Measurements from ENCODE around the gene CD1B. TPM values are rescaled to one million over a fixed set of nuclear protein-coding genes. Genes with fewer than 3 reads are reported as not detected.

CD1B gene
- total and polyA plus RNA-seq, 2 experiments from 2014 or later: not detected

DNA sequence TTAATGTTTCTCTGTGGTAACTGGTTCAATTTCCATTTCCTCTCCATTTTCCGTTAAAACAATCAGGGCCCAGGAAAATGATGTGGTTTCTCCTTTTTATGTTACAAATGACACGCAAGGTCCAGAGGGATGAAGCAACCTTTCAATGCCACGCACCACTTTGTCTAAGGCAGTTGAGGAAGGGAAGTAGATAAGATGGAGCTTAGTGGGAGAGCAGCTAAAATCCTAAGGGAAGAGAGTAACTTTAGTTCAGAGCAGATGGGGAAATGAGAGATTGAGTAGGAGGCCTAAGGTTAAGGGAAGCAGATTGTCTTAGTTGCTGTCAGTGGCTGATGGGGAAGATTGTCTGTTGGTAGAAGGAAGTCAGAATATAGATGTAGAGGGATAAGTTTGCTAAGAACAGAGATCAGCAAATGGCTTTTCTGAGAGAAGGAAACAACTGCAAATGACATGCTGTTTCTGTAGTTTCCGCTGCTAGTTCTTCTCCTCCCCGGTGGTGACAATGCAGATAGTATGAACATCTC, 40.9 kb downstream of the CD1B start:
- Histone ChIP-seq H3K27me3 (no peaks in the 10 kb centered on the region), H3K4me3 (no peak overlapping the region), H3K4me1 (ENCODE audit: low read depth) (no peaks in the 10 kb centered on the region), H3K36me3 (no peaks in the 10 kb centered on the region), H3K9me3 (ENCODE audit: low read depth) (no peaks in the 10 kb centered on the region), H3K27ac (no peak overlapping the region)
- DNase-seq (ENCODE audit: low read depth in 1 of 2, low spot score in 1 of 2): no peak
- no peak for TF ChIP-seq CTCF (IDR thresholded peaks at IDR 0.05; ENCODE audit: low read depth, low read length)

GRCh38 chr1:158289811-158290210, 41.5 kb downstream of the CD1B start, which contains the start of gene CD1C:
CD1C (plus strand) TSS chr1:158289923; CDS start chr1:158290065, 142 bp downstream.
- H3K4me3 ChIP-seq: no peak within 1 kb of the TSS
- no peaks in the 10 kb centered on the region for H3K9me3 ChIP-seq (ENCODE audit: low read depth)
- H3K4me1 ChIP-seq (ENCODE audit: low read depth): no peaks in the 10 kb centered on the region
- H3K36me3 ChIP-seq: no peaks in the 10 kb centered on the region
- no peaks in the 10 kb centered on the region for H3K27me3 ChIP-seq
- DNase-seq (ENCODE audit: low read depth in 1 of 2, low spot score in 1 of 2): no peak
- no peak for TF ChIP-seq CTCF (IDR thresholded peaks at IDR 0.05; ENCODE audit: low read depth, low read length)
- H3K27ac ChIP-seq: no peak within 1 kb of the TSS

- Histone ChIP-seq H3K36me3 (no peaks in the 10 kb centered on the region), H3K4me1 (ENCODE audit: low read depth) (no peaks in the 10 kb centered on the region), H3K27me3 (no peaks in the 10 kb centered on the region), H3K9me3 (ENCODE audit: low read depth) (no peaks in the 10 kb centered on the region), H3K4me3 (no peak overlapping the region), H3K27ac (no peak overlapping the region)
- no peak for DNase-seq (ENCODE audit: low read depth in 1 of 2, low spot score in 1 of 2)
- no peak for TF ChIP-seq CTCF (IDR thresholded peaks at IDR 0.05; ENCODE audit: low read depth, low read length)
These were observed 44.4 kb downstream of the CD1B start for GRCh38 chr1:158286941-158287346.

DNA sequence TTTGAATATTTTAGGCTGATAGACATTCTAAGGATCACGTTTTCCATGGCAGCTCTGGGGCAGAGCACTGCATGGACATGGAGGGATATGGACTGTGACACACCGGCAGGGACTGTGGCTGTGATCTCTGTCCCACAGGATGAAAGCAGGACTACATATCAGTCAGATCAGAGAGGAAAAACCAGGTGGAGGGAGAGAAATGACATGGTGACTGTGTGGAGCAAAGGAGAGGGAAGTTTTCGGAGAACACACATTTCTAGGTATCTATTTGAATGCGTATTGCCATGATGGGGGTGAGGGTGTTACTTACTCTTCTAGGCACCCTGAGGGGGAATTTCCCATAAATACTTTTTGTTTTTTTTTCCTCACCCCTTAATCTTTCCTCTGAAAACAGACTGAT, 44.8 kb downstream of the CD1B start:
- Histone ChIP-seq H3K9me3 (ENCODE audit: low read depth) (no peaks in the 10 kb centered on the region), H3K27me3 (no peaks in the 10 kb centered on the region), H3K36me3 (no peaks in the 10 kb centered on the region), H3K4me3 (no peak overlapping the region), H3K27ac (no peak overlapping the region), H3K4me1 (ENCODE audit: low read depth) (no peaks in the 10 kb centered on the region)
- DNase-seq (ENCODE audit: low read depth in 1 of 2, low spot score in 1 of 2): no peak
- TF ChIP-seq CTCF (IDR thresholded peaks at IDR 0.05; ENCODE audit: low read depth, low read length): no peak

GRCh38 chr1:158285756-158286241, 45.5 kb downstream of the CD1B start:
- H3K27ac ChIP-seq: no peak overlapping the region
- no peaks in the 10 kb centered on the region for H3K4me1 ChIP-seq (ENCODE audit: low read depth)
- no peaks in the 10 kb centered on the region for H3K27me3 ChIP-seq
- peak in 1 of 2 donors; percentile 3 for DNase-seq (ENCODE audit: low read depth in 1 of 2, low spot score in 1 of 2)
- H3K4me3 ChIP-seq: no peak overlapping the region
- H3K9me3 ChIP-seq (ENCODE audit: low read depth): no peaks in the 10 kb centered on the region
- no peaks in the 10 kb centered on the region for H3K36me3 ChIP-seq
- no peak for TF ChIP-seq CTCF (IDR thresholded peaks at IDR 0.05; ENCODE audit: low read depth, low read length)

Measured in cardiac muscle cell (in vitro differentiated cells and primary cell).